ENCODE data around the gene COPS6.

The COPS6 gene

GRCh38 chr7:100088621-100089457, at the start of gene COPS6:
Gene COPS6, plus strand, starts transcription at chr7:100088969. Its CDS starts 22 bp downstream, at chr7:100088991.
- peak; percentile 80 for DNase-seq (ENCODE audit: low read depth)

GRCh38 chr7:100040575-100040974, 48.2 kb upstream of the COPS6 start:
- DNase-seq (ENCODE audit: low read depth): no peak

- no peak for DNase-seq (ENCODE audit: low read depth)
These were observed 44.1 kb upstream of the COPS6 start for GRCh38 chr7:100044718-100045117.

- no peak for DNase-seq (ENCODE audit: low read depth)
These were observed 40.1 kb upstream of the COPS6 start for GRCh38 chr7:100048680-100049079.

GRCh38 chr7:100049441-100050291, 39.1 kb upstream of the COPS6 start, which contains the start of gene ZSCAN21:
Gene ZSCAN21, plus strand, starts transcription at chr7:100049774. Its CDS starts 7,233 bp downstream, at chr7:100057007.
- DNase-seq (ENCODE audit: low read depth): peak; percentile 64

- no peak for DNase-seq (ENCODE audit: low read depth)
These were observed 37.2 kb upstream of the COPS6 start for GRCh38 chr7:100051611-100052010.

GRCh38 chr7:100053215-100053614, 35.6 kb upstream of the COPS6 start:
- DNase-seq (ENCODE audit: low read depth): no peak

- no peak for DNase-seq (ENCODE audit: low read depth)
These were observed 31.8 kb upstream of the COPS6 start for GRCh38 chr7:100057006-100057405.

GRCh38 chr7:100059251-100059739, 29.5 kb upstream of the COPS6 start:
- DNase-seq (ENCODE audit: low read depth): no peak

- no peak for DNase-seq (ENCODE audit: low read depth)
These were observed 27.1 kb upstream of the COPS6 start for GRCh38 chr7:100061518-100062193.

- DNase-seq (ENCODE audit: low read depth): no peak
These were observed 25.4 kb upstream of the COPS6 start for GRCh38 chr7:100063376-100063775.

GRCh38 chr7:100064162-100064561, 24.6 kb upstream of the COPS6 start:
- DNase-seq (ENCODE audit: low read depth): no peak

GRCh38 chr7:100065452-100066186, 23.1 kb upstream of the COPS6 start:
- no peak for DNase-seq (ENCODE audit: low read depth)

GRCh38 chr7:100066953-100067352, 21.8 kb upstream of the COPS6 start:
- DNase-seq (ENCODE audit: low read depth): no peak

GRCh38 chr7:100069991-100070390, 18.8 kb upstream of the COPS6 start:
- DNase-seq (ENCODE audit: low read depth): no peak

- DNase-seq (ENCODE audit: low read depth): no peak
These were observed 17.6 kb upstream of the COPS6 start for GRCh38 chr7:100071018-100071723.

- DNase-seq (ENCODE audit: low read depth): no peak
These were observed 16.3 kb upstream of the COPS6 start for GRCh38 chr7:100072462-100072861.

- DNase-seq (ENCODE audit: low read depth): no peak
These were observed 13.9 kb upstream of the COPS6 start for GRCh38 chr7:100074841-100075240.

- DNase-seq (ENCODE audit: low read depth): no peak
These were observed 13.4 kb upstream of the COPS6 start for GRCh38 chr7:100075418-100075817.

GRCh38 chr7:100077205-100077604, 11.6 kb upstream of the COPS6 start:
- no peak for DNase-seq (ENCODE audit: low read depth)
